GM19239 (cell line): Measurements from ENCODE around the gene GRK5.
"Not testable (repeated sequence)": the region's sequence is repeated elsewhere in the genome, so short reads cannot be mapped to it uniquely, and the experiment has no call there.

Experiments used
- DNase-seq: peaks from one replicate; pipeline ENCODE4 v3.0.0; 2011; ENCODE audit warnings: low spot score; ENCODE audit not compliant: insufficient read length
- FAIRE-seq: peaks from 2 replicates; lab custom pipeline; 2011; peaks lifted over from hg19 to GRCh38; lab: Jason Lieb, UNC

GRK5 gene

DNA sequence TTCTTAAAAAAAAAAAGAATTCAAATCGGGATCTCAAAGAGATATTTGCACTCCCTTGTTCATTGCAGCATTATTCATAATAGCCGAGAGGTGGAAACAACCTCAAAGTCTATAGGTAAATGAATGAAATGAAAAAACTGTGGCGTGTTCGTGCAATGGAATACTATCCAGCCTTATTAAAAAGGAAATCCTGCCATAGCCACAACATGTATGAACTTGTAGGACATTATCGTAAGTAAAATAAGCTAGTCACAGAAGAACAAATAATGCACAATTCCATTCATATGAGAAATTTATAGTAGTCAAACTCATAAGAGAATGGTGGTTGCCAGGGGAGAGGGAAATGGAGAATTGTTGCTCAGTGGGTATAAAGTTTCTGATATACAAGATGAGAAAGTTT is 37.9 kb downstream of the GRK5 start:
- no peak for DNase-seq
- FAIRE-seq: no peak

DNA sequence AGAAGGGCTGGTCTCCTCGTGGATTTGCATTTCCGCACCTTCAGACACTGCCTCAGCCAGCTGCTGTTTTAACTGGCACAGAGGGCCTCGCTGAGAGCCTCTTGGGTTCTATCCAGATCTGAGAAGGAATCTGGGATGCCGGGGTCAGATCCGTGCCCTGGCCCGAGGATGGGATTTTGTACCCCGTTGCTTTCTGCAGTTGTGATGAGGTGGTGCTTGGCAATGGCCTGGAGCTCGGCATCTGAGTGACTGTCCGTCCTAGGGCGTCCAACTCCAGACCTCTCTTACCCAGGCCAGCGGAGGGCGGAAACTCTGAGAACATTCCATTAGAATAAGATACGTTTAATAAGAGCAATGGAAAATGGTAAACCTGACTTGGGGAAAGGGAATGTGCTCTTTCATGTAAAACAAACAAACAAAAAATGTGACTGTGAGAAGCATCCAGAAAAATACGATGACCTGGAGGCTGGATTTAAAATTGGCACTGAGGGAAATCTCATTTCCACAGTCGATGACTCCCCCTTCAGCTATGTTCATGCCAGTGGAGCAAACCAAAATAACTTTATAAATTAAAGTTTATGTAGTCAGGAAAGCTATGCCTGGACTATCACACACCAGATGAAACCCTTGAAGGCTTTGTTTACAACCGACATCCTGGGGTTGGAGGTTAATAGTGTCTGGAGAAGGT is 39.6 kb downstream of the GRK5 start:
- FAIRE-seq (no peak), DNase-seq (no peak)

GRCh38 chr10:119247550-119247894 is 40.2 kb downstream of the GRK5 start:
- FAIRE-seq: no peak
- no peak for DNase-seq

GRCh38 chr10:119248184-119248583 is 40.8 kb downstream of the GRK5 start:
- DNase-seq (no peak), FAIRE-seq (no peak)

- no peak for FAIRE-seq
- DNase-seq: no peak
These were observed 41.3 kb downstream of the GRK5 start for GRCh38 chr10:119248681-119249080.

DNA sequence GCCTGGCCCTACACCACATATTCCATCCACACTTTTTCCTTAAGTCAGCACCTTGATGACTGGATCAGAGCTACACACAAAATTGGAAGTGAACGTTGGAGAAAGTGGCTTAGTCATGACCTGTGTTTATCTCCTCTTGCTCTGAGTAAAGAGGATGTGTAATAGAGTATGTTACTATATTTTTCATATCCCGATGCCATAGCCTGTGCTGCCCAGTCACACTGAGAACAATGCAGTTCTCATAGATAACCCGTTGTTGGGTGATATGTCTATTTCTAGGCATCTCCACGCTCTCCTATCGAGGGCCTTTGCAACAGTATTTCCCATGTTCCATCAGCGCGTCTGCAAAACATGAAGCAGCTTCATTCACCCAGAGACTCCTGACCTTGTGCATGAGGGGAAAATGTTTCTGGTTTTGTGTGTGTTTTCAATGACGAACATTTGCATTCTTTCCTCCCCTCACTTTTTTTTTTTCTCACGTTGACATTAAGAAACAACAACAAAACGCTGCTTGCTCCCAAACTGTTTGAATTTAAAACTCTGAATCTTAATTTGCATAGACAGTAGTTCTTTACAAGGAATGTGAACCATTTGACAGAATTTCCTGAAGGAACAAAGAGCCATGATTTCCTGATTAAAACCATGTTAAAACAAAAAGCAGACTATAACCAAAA is 43.4 kb downstream of the GRK5 start:
- no peak for DNase-seq
- FAIRE-seq: no peak

DNA sequence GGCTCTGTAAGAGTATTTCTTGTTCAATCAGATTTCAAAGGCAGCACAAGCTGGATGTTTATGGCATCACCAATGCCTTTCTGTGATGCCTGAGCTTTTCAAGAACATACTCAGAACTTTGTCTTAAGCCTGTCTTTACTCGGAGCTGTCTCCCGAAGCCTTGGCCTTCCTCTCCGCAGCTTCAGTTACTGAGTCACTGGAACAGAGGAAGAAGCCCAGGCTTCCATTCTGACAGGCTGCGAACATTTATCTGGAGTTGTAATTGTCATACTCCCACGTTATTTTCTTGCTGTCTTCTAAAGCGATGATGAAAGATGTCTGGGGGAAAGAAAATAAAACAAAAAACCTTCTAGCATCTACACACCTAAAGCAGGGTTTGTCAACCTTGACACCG is 43.9 kb downstream of the GRK5 start:
- DNase-seq (no peak), FAIRE-seq (no peak)

DNA sequence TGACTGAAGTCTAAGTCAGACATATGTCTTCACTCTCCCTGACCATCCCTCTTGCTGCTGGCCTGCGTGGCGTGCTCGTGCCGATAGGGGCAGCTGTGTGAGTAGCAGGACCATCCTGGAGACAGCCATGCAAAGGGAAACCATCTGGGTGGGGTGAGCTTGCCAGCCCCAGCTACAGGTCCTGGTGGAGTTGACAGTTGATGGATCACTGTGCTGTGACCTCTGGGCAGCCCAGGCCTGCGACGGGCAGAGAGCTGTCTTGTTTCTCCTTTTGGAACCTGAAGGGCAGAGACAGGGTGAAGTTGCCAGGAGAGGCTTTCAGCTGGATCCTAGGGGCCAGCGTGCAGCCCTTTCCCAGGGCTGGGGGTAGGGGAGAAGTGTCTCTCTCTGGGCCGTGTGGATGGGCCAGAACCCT is 44.7 kb downstream of the GRK5 start:
- DNase-seq (no peak), FAIRE-seq (no peak)

GRCh38 chr10:119252470-119253151 is 45.2 kb downstream of the GRK5 start:
- FAIRE-seq (no peak), DNase-seq (no peak)

- no peak for DNase-seq
- no peak for FAIRE-seq
These were observed 46.2 kb downstream of the GRK5 start for GRCh38 chr10:119253433-119254174.

DNA sequence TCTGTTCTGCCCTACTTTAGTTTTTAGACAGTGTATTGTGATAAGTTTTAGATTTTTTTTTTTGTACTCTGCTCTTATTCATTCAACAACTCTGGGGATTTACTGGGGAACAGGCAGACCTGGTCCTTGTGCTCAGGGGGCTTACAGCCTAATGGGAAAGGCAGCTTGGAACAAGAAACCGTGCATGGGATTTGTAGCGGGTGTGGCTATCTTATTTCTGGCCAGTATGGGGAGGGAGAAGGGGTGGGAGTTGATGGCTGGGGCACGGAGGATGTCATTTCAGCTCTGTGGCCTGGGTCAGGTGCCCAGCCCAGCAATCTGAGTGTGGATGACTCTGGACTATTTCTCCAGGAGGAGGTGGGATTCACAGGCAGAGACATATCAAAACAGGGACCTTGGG is 47.0 kb downstream of the GRK5 start:
- DNase-seq (no peak), FAIRE-seq (no peak)

DNA sequence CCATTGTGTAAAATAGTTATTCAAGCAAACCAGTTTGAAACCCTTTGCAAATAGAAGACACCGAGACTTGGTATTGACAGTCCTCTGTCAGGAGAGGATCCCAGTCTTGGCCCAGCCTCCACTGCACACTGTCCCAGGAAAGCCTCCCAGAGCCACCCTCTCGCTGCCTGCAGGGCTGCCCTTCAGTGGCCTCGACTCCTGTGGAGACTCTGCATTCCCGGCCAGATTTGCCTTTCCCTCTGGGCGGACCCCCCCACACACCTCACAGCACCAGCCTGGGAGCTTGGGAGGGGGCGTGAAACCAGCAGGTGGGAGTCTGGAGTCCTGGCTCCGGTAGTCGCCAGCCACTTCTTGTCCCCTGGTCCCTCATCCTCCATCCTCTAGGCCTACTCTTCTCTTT is 48.7 kb downstream of the GRK5 start:
- no peak for DNase-seq
- no peak for FAIRE-seq

DNA sequence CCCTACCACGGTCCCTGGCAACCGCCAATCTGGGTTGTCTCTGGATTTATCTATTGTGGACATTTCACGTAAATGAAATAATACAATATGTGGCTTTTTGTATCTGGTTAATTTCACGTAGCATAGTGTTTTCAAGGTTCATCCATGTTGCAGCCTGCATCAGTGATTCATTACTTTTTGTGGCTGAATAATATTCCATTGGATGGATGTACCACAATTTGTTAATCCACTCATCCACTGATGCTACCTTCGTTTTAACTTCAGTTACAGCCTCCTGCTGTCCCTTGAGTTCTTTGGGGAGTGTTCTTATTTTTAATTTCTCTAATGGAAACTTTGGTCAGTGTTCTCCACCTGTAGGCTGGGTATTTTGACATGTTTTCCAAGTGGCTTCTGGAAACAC is 49.5 kb downstream of the GRK5 start:
- DNase-seq (no peak), FAIRE-seq (no peak)

DNA sequence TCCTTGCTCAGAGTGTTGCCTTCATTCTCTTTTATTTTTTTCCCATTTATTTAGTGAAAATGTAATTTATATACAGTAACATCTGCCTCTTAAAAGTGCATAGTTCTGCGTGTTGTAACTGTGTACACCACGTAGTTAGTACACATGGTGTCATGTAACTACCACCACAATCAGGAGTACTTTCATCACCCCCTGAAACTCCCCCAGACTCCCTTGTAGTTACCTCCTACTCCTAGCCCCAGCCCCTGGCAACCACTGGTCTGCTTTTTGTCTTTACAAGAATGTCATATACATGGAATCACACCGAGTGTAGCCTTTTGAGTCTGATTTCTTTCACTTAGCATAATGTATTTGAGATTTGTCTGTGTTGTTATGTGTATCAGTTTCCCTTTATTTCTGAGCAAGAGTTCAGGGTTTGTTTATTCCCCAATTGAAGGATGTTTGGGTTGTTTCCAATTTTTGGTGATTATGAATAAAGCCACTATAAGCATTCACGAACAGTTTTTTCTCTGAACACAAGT is 50.6 kb downstream of the GRK5 start:
- DNase-seq: no peak
- FAIRE-seq: no peak

DNA sequence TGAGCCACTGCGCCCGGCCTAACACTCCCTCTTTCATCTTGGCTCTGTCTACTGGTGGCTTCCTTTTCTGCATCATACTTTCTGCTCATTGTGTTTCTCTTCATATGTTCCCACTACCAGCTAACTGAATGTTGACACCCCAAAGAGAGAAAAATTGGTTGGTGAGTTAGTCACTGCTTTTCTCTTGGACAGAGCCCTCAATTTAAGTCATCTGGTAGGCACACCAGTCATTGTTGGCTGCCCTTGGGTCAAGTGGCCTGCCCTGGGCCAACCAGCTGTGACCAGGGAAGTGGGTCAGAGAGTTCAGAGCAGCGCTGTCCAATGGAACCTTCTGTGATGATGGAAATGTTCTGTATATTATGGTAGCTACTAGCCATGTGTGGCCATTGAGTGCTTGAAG is 52.0 kb downstream of the GRK5 start:
- FAIRE-seq: no peak
- no peak for DNase-seq

DNA sequence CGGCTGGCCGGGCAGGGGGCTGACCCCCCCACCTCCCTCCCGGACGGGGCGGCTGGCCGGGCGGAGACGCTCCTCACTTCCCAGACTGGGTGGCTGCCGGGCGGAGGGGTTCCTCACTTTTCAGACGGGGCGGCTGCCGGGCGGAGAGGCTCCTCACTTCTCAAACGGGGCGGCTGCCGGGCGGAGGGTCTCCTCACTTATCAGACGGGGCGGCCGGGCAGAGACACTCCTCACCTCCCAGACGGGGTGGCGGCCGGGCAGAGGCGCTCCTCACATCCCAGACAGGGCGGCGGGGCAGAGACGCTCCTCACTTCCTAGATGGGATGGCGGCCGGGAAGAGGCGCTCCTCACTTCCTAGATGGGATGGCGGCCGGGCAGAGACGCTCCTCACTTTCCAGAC is 53.6 kb downstream of the GRK5 start:
- not testable (repeated sequence) for DNase-seq, FAIRE-seq

DNA sequence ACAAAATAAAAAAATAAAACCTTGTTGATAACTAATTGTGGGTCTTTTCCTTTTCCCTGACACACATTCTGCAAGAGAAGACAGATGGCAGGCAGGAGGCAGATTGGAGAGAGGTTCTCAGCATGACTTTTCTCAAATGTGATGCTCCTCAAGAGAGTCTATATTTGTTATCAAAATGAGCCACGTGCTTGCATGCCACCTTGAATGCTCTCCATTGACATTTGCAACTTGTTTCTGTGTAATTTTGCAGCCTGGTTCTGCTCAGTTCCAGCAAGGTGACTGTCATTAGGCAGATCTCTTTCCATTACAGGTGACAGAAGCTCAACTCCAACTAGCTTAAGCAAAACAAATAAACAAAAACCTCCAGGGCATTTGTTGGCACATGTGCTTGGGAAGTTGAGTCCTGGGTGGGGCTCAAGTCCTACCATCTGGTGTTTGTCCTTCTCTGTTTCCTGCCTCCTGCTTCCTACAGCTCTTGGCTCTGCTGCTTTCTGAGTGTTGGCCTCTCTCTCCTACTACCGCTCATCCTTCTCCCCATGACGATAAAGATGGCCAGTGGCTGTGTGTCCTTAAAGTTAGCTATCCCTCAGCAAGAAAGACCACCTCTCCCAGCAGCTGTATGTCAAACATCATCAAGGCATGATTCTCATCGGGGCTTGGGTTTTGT is 56.7 kb downstream of the GRK5 start:
- FAIRE-seq: no peak
- no peak for DNase-seq

GRCh38 chr10:119265691-119266090 is 58.3 kb downstream of the GRK5 start:
- no peak for FAIRE-seq

GRCh38 chr10:119267384-119267783 is 60.0 kb downstream of the GRK5 start:
- FAIRE-seq: no peak
- no peak for DNase-seq

More at GRCh38 chr10:119265691-119266090, 58.3 kb downstream of the GRK5 start:
- DNase-seq: no peak

- no peak for FAIRE-seq
- DNase-seq: no peak
These were observed 61.1 kb downstream of the GRK5 start for GRCh38 chr10:119268428-119268827.
